Body of pancreas (tissue), 4 donors: ENCODE measurements around the gene SHANK1. TPM values are rescaled to one million over a fixed set of nuclear protein-coding genes. Genes with fewer than 3 reads are reported as not detected.

ENCODE experiments used
- ATAC-seq: fragments of 150-250 bp; one replicate; pipeline ENCODE4 v1.9.1; 2016
- DNase-seq, 4 donors: peaks; one replicate each; pipeline ENCODE4 v3.0.0-alpha.2; 2019
- H3K27ac ChIP-seq, 4 donors: fragments of 200-600 bp; sonication (generic); 1 replicate in 3 of 4; 2 replicates in 1 of 4; pipeline versions ENCODE4 v1.5.1 to v1.6.1; 2016 to 2019; ENCODE audit warnings: mild to moderate bottlenecking in 1 of 4, mixed read lengths in 1 of 4, moderate library complexity in 1 of 4
- H3K27me3 ChIP-seq, 2 donors: fragments of 200-600 bp; sonication (generic); one replicate each; pipeline ENCODE4 v1.6.0; 2016; ENCODE audit warnings: mild to moderate bottlenecking in 1 of 2
- H3K36me3 ChIP-seq, 2 donors: fragments of 200-600 bp; sonication (generic); replicated peaks in 1 of 2; 2 replicates each; pipeline ENCODE4 v1.5.1; 2016; ENCODE audit warnings: low read depth in 2 of 2; ENCODE audit not compliant: insufficient read depth in 1 of 2
- H3K4me1 ChIP-seq: fragments of 200-600 bp; sonication (generic); one replicate; pipeline ENCODE4 v1.6.0; 2016
- H3K4me3 ChIP-seq, 2 donors: fragments of 200-600 bp; sonication (generic); 1 replicate in 1 of 2; 2 replicates in 1 of 2; pipeline ENCODE4 v1.5.1; 2016 to 2019
- H3K9me3 ChIP-seq, 3 donors: fragments of 200-600 bp; sonication (generic); 1 replicate in 2 of 3; 2 replicates in 1 of 3; pipeline ENCODE4 v1.5.1; 2016
- POLR2A ChIP-seq, 3 donors: fragments of 450-650 bp; IDR thresholded peaks; one replicate each; pipeline ENCODE4 v1.6.1; 2016; ENCODE audit warnings: antibody characterized with exemption in 3 of 3, mild to moderate bottlenecking in 2 of 3
- WGBS, 2 donors: methylation state at CpG; one replicate each; pipeline ENCODE4 v1.1.5; 2017; 5-methylcytosine and 5-hydroxymethylcytosine counted together
- intact Hi-C: fragments of 100-400 bp; cut with DNase I; formaldehyde crosslinking; loops from one replicate; pipeline ENCODE4 v1.15.1; 2023
- total RNA-seq, 2 donors: library from RNA; depleted of rRNA; stranded (reverse); fragments of >200 nt; gene quantifications; one replicate each; pipeline ENCODE4 v1.1.0, GENCODE V29; 2016
- TF ChIP-seq, protein P1 (sequence below), 7 experiments: fragments of 450-650 bp in 4 of 7; fragments of 200-600 bp in 3 of 7; sonication (generic) in 3 of 7; IDR thresholded peaks; one replicate each; pipeline ENCODE4 v1.5.1; 2016 to 2019; ENCODE audit warnings: antibody characterized with exemption in 7 of 7

The SHANK1 gene
- total RNA-seq, 2 donors from 2014 or later, result 0.26 to 2.3 TPM

DNA sequence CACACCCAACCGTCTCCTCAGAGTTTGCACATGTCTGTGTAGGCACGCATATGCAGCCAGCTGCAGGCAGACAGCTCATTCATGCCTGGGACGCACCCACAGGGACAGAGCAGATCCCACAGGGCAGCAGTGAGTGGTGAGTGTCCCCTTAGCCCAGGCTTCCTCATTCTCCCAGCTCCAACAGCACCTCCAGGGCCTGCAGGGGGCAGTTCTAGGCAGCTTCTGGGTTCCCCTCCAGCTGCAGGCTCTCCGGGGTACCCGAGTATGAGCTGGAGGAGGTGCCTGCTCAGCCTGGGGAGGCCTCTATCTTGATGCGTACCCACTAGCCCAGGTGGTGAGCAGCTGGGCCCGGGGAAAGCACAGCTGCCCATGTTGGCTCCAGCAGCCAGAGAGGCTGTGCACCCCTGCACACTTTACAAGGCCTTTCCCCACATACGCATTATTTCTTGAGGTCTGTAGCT is 1.3 kb upstream of the SHANK1 start:
- Histone ChIP-seq H3K27ac (no peak overlapping the region), H3K4me1 (peaks cover 34% of the 10 kb centered on the region), H3K27me3 (peaks cover 0 to 13% of the 10 kb centered on the region in 2 donors), H3K36me3 (no peaks in the 10 kb centered on the region), H3K9me3 (no peaks in the 10 kb centered on the region), H3K4me3 (no peak overlapping the region)
- no peak for TF ChIP-seq POLR2A (IDR thresholded peaks at IDR 0.05)
- TF ChIP-seq, protein P1, sequence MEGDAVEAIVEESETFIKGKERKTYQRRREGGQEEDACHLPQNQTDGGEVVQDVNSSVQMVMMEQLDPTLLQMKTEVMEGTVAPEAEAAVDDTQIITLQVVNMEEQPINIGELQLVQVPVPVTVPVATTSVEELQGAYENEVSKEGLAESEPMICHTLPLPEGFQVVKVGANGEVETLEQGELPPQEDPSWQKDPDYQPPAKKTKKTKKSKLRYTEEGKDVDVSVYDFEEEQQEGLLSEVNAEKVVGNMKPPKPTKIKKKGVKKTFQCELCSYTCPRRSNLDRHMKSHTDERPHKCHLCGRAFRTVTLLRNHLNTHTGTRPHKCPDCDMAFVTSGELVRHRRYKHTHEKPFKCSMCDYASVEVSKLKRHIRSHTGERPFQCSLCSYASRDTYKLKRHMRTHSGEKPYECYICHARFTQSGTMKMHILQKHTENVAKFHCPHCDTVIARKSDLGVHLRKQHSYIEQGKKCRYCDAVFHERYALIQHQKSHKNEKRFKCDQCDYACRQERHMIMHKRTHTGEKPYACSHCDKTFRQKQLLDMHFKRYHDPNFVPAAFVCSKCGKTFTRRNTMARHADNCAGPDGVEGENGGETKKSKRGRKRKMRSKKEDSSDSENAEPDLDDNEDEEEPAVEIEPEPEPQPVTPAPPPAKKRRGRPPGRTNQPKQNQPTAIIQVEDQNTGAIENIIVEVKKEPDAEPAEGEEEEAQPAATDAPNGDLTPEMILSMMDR (IDR thresholded peaks at IDR 0.05), result no peak
- intact Hi-C loops, result no loop called here
- WGBS, 2 donors, result 36 to 66% methylated on average over 4 to 8 of the region's 8 CpGs
- DNase-seq (no peak), ATAC-seq (no peak)

DNA sequence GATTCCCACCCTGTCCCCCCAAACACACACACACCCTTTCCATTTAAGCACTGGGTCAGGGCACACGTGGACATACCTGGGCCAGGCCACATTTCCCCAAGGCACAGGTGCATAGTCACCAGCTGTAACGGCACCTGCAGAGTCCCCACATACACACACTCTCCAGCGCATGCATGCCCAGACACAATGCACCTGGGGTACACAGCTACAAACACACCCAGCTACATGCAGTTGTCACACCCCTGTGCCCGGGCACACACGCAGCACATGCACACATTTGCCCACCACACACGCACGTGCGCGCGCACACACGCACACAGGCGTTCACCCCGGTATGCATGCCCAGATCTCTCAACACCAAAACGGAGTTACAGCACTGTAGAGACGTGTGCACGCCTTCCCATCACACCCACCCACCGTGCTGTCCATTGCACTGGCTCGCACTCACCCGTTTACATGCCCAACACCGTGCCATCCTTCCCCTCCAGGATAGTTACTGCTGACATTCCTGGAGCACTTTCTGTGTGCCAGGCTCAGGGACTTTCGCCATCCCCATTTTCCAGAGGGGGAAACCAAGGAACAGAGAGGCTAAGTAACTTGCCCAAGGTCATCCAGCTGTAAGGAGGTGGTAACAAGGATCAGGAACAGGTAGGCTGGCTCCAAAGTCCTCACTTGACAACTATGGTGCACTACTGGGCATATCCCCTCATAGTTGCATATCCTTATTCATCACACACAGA is 749 bp upstream of the SHANK1 start:
- no peak for TF ChIP-seq POLR2A (IDR thresholded peaks at IDR 0.05)
- TF ChIP-seq, protein P1 (IDR thresholded peaks at IDR 0.05), result no peak
- peaks cover 29% of the 10 kb centered on the region for H3K4me1 ChIP-seq
- H3K27me3 ChIP-seq, result peaks cover 0 to 13% of the 10 kb centered on the region in 2 donors
- intact Hi-C loops, result no loop called here
- no peaks in the 10 kb centered on the region for H3K9me3 ChIP-seq
- no peak overlapping the region for H3K27ac ChIP-seq
- whole genome bisulfite sequencing, 2 donors, result 62 to 67% methylated on average over 21 of the region's 21 CpGs
- DNase-seq, result no peak
- no peaks in the 10 kb centered on the region for H3K36me3 ChIP-seq
- no peak overlapping the region for H3K4me3 ChIP-seq
- ATAC-seq, result no peak

DNA sequence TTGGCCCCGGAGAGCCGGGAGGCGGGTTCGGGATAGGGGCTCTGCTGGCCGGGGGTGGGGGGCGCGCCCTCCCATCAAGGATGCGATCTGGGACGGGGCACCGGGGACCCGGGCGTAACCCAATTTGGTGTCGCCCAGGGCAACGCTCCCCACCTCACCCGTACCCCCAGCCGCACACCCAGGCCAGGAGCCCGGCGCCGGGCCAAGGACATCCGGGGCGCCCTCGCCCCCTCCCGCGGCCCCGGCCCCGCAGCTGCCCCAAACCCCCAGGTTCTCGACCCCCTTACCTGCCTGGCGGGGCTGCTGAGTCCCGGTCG is 525 bp downstream of the SHANK1 start:
- Histone ChIP-seq H3K4me3 (no peak overlapping the region), H3K27ac (no peak overlapping the region), H3K36me3 (no peaks in the 10 kb centered on the region), H3K4me1 (peaks cover 18% of the 10 kb centered on the region), H3K27me3 (peaks cover 0 to 13% of the 10 kb centered on the region in 2 donors), H3K9me3 (no peaks in the 10 kb centered on the region)
- intact Hi-C loops, result no loop called here
- DNase-seq, result no peak
- TF ChIP-seq POLR2A (IDR thresholded peaks at IDR 0.05), result no peak
- TF ChIP-seq, protein P1 (IDR thresholded peaks at IDR 0.05), result no peak
- no peak for ATAC-seq
- WGBS, 2 donors, result no CpG with 5 or more reads among the region's 30 CpGs

DNA sequence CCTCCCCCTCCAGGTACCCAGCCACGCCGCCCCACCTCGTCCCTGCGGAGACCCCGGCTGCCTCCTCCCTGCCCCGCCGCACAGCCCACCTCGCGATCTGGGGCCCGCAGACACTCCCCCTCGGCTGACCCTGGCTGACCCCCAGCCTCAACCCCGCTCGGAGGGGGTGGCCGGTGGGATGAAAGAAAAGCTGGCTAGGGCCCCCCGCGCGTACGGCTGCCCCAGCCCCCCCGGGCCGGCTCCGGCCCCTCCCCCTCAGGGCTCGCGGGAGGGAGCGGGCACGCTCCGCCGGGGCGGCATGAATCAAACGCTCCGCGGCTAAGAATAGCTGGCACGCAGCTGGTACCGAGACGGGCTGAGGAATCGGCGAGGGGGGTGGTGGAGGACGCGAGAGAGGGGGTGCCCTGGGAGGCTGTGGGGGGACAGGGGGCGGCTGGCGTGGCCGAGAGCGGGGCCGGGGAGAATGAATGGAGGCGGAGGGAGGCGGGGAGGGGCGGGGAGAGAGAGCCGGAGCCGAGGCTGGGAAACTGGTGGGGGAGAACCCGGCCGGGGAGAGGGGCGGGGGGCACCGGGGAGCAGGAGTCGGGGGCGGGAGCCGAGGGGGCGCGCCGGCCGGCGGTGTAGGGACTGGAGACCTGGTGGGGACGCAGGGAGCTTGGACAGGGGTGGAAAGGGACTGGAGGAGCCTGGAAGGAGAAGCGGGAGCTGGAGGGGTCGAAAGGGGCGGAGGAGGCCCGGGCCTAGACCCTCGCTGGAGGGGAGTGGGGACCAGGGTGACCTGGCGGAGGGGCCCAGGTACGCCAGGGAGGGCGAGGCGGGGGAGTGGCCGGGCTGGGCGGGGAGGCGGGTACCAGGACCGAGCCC is 1.1 kb downstream of the SHANK1 start:
- Histone ChIP-seq H3K36me3 (no peaks in the 10 kb centered on the region), H3K4me1 (peaks cover 12% of the 10 kb centered on the region), H3K9me3 (no peaks in the 10 kb centered on the region), H3K4me3 (no peak overlapping the region), H3K27me3 (peaks cover 0 to 13% of the 10 kb centered on the region in 2 donors), H3K27ac (no peak overlapping the region)
- TF ChIP-seq POLR2A (IDR thresholded peaks at IDR 0.05), result no peak
- TF ChIP-seq, protein P1 (IDR thresholded peaks at IDR 0.05), result no peak
- no peak for DNase-seq
- no peak for ATAC-seq
- intact Hi-C loops, result no loop called here
- 0 to 1% methylated on average over 7 to 46 of the region's 74 CpGs for WGBS, 2 donors
